CD4-positive, CD25-positive, alpha-beta regulatory T cell (primary cell): Measurements from ENCODE around the gene SNIP1. TPM values are rescaled to one million over a fixed set of nuclear protein-coding genes. Genes with fewer than 3 reads are reported as not detected.
"Not testable (repeated sequence)": the region's sequence is repeated elsewhere in the genome, so short reads cannot be mapped to it uniquely, and the experiment has no call there.

Source experiments
- ATAC-seq, 2 donors: fragments of 150-1000 bp; cut with Tn5 transposase; one replicate each; pipeline ENCODE4 v1.10.0; 2021; ENCODE audit warnings: low read depth in 2 of 2, moderate number of reproducible peaks in 2 of 2, moderate library complexity in 1 of 2
- DNase-seq, 3 donors: peaks; one replicate each; pipeline versions ENCODE4 v3.0.0 to v3.0.0-alpha.2; 2012 to 2022; ENCODE audit warnings: mixed read lengths in 1 of 3
- H3K27ac ChIP-seq: one replicate; pipeline ENCODE4 v1.7.0; 2013; ENCODE audit warnings: mild to moderate bottlenecking, low read length; ENCODE audit not compliant: insufficient read depth, poor library complexity, severe bottlenecking
- H3K27me3 ChIP-seq: one replicate; pipeline ENCODE4 v1.7.0; 2013; ENCODE audit warnings: low read length; ENCODE audit not compliant: control insufficient read depth, insufficient read depth
- H3K36me3 ChIP-seq: one replicate; pipeline ENCODE4 v1.7.0; 2013; ENCODE audit warnings: mild to moderate bottlenecking, low read length, moderate library complexity; ENCODE audit not compliant: control insufficient read depth, insufficient read depth
- H3K4me1 ChIP-seq: 2 replicates; pipeline ENCODE4 v1.7.0; 2013; ENCODE audit warnings: mild to moderate bottlenecking, low read length; ENCODE audit not compliant: insufficient read depth, control insufficient read depth, poor library complexity, severe bottlenecking
- H3K4me3 ChIP-seq: one replicate; pipeline ENCODE4 v1.7.0; 2013; ENCODE audit warnings: low read depth, mild to moderate bottlenecking, low read length, moderate library complexity
- H3K9me3 ChIP-seq, 2 experiments: 1 replicate in 1 of 2; 2 replicates in 1 of 2; pipeline ENCODE4 v1.7.0; 2013; ENCODE audit warnings: low read length in 2 of 2, mild to moderate bottlenecking in 1 of 2, moderate library complexity in 1 of 2; ENCODE audit not compliant: control insufficient read depth in 2 of 2
- H3K27ac Mint-ChIP-seq, 3 donors: one replicate each; pipeline ENCODE4 v1.8.0; 2020 to 2022; ENCODE audit warnings: mild to moderate bottlenecking in 3 of 3, mixed read lengths in 3 of 3, moderate library complexity in 2 of 3
- H3K27me3 Mint-ChIP-seq: one replicate; pipeline ENCODE4 v1.8.0; 2022; ENCODE audit warnings: mild to moderate bottlenecking, mixed read lengths
- H3K36me3 Mint-ChIP-seq: one replicate; pipeline ENCODE4 v1.8.0; 2020; ENCODE audit warnings: mixed read lengths
- H3K4me1 Mint-ChIP-seq, 4 donors: one replicate each; pipeline ENCODE4 v1.8.0; 2020 to 2022; ENCODE audit warnings: mixed read lengths in 4 of 4, mild to moderate bottlenecking in 1 of 4
- H3K4me3 Mint-ChIP-seq, 4 donors: one replicate each; pipeline ENCODE4 v1.8.0; 2020 to 2022; ENCODE audit warnings: mild to moderate bottlenecking in 4 of 4, mixed read lengths in 4 of 4, moderate library complexity in 3 of 4
- H3K9me3 Mint-ChIP-seq, 7 donors: one replicate each; pipeline ENCODE4 v1.8.0; 2020 to 2022; ENCODE audit warnings: mixed read lengths in 7 of 7, mild to moderate bottlenecking in 3 of 7, moderate library complexity in 2 of 7
- polyA plus RNA-seq, 4 donors: library from polyadenylated mRNA; unstranded; fragments of 300-500 nt; fragmentation: Illumina TruSeq; gene quantifications; one replicate each; pipeline ENCODE4 v1.2.3, GENCODE V29; 2021
- total RNA-seq: library from RNA; stranded (reverse); gene quantifications from one replicate; pipeline ENCODE4 v1.2.3, GENCODE V29; 2022

The SNIP1 gene
- total and polyA plus RNA-seq, 5 donors from 2014 or later: 1.5 to 52.3 (median 5.2) TPM

- H3K9me3 ChIP-seq, H3K36me3 ChIP-seq, H3K27me3 Mint-ChIP-seq, H3K27ac ChIP-seq, H3K9me3 Mint-ChIP-seq, ATAC-seq, DNase-seq, H3K36me3 Mint-ChIP-seq, H3K27me3 ChIP-seq, H3K4me3 ChIP-seq, H3K27ac Mint-ChIP-seq: not testable (repeated sequence)
- peaks cover 13 to 33% (median 25%) of the 10 kb centered on the region in 4 donors for H3K4me1 Mint-ChIP-seq
- peaks cover 14% of the 10 kb centered on the region for H3K4me1 ChIP-seq
- peak overlapping the region in 1 of 4 donors; percentile 93 for H3K4me3 Mint-ChIP-seq
Measured at GRCh38 chr1:37518241-37518640, 35.9 kb downstream of the SNIP1 start.

GRCh38 chr1:37517569-37517968 is 36.5 kb downstream of the SNIP1 start:
- no peak overlapping the region for H3K27ac ChIP-seq
- Mint-ChIP-seq H3K4me3 (peak overlapping the region in 3 of 4 donors; percentile 43 to 78 (median 55)), H3K36me3 (no peaks in the 10 kb centered on the region), H3K9me3 (peaks cover 0 to 2% (median 0%) of the 10 kb centered on the region in 7 donors), H3K27me3 (no peaks in the 10 kb centered on the region), H3K4me1 (peaks cover 16 to 39% (median 28%) of the 10 kb centered on the region in 4 donors), H3K27ac (peak overlapping the region in 1 of 3 donors; percentile 41)
- DNase-seq: no peak
- H3K9me3 ChIP-seq: no peaks in the 10 kb centered on the region
- no peaks in the 10 kb centered on the region for H3K27me3 ChIP-seq
- no peak for ATAC-seq
- peaks cover 19% of the 10 kb centered on the region for H3K4me1 ChIP-seq
- H3K36me3 ChIP-seq: peaks cover under 1% of the 10 kb centered on the region
- H3K4me3 ChIP-seq: no peak overlapping the region

GRCh38 chr1:37515185-37516034 is 38.7 kb downstream of the SNIP1 start:
- H3K27ac ChIP-seq: peak overlapping the region; percentile 87
- no peak for DNase-seq
- peaks cover 11% of the 10 kb centered on the region for H3K36me3 ChIP-seq
- Mint-ChIP-seq H3K4me3 (peak overlapping the region; percentile 93 to 97 (median 95)), H3K4me1 (peaks cover 20 to 49% (median 39%) of the 10 kb centered on the region in 4 donors), H3K27me3 (no peaks in the 10 kb centered on the region), H3K36me3 (peaks cover 11% of the 10 kb centered on the region), H3K9me3 (peaks cover 0 to 2% (median 0%) of the 10 kb centered on the region in 7 donors), H3K27ac (peak overlapping the region; percentile 96 to 99 (median 98))
- no peaks in the 10 kb centered on the region for H3K9me3 ChIP-seq
- peak overlapping the region; percentile 91 for H3K4me3 ChIP-seq
- no peak for ATAC-seq
- H3K4me1 ChIP-seq: peaks cover 32% of the 10 kb centered on the region
- H3K27me3 ChIP-seq: no peaks in the 10 kb centered on the region

GRCh38 chr1:37514350-37515184 is 39.5 kb downstream of the SNIP1 start, which contains the start of gene MEAF6:
Gene MEAF6, minus strand, starts transcription at chr1:37514766. Its CDS starts 20 bp downstream, at chr1:37514746.
- Histone ChIP-seq H3K4me3 (peak within 1 kb of the TSS; percentile 91), H3K27me3 (no peaks in the 10 kb centered on the region), H3K27ac (peak within 1 kb of the TSS; percentile 87), H3K4me1 (peaks cover 32% of the 10 kb centered on the region), H3K36me3 (peaks cover 11% of the 10 kb centered on the region), H3K9me3 (no peaks in the 10 kb centered on the region)
- DNase-seq (peak; percentile 81 to 86 (median 85)), ATAC-seq (peak; percentile 96)
- Mint-ChIP-seq H3K9me3 (peaks cover 0 to 2% (median 0%) of the 10 kb centered on the region in 7 donors), H3K27ac (peak within 1 kb of the TSS; percentile 96 to 99 (median 98)), H3K4me1 (peaks cover 20 to 45% (median 36%) of the 10 kb centered on the region in 4 donors), H3K4me3 (peak within 1 kb of the TSS; percentile 94 to 98 (median 97)), H3K36me3 (peaks cover 11% of the 10 kb centered on the region), H3K27me3 (no peaks in the 10 kb centered on the region)

- Histone ChIP-seq H3K9me3 (no peaks in the 10 kb centered on the region), H3K27me3 (no peaks in the 10 kb centered on the region), H3K27ac (peak overlapping the region; percentile 87), H3K4me3 (peak overlapping the region; percentile 84), H3K4me1 (peaks cover 32% of the 10 kb centered on the region), H3K36me3 (peaks cover 17% of the 10 kb centered on the region)
- Mint-ChIP-seq H3K36me3 (peaks cover 17% of the 10 kb centered on the region), H3K27ac (peak overlapping the region; percentile 74 to 95 (median 91)), H3K4me3 (peak overlapping the region; percentile 94 to 98 (median 96)), H3K9me3 (peaks cover 0 to 1% (median 0%) of the 10 kb centered on the region in 7 donors), H3K4me1 (peaks cover 17 to 45% (median 39%) of the 10 kb centered on the region in 4 donors), H3K27me3 (no peaks in the 10 kb centered on the region)
- DNase-seq (peak; percentile 38 to 55 (median 42)), ATAC-seq (no peak)
Measured at GRCh38 chr1:37513795-37514349, 40.2 kb downstream of the SNIP1 start.

- Histone ChIP-seq H3K27ac (no peak overlapping the region), H3K36me3 (peaks cover 55% of the 10 kb centered on the region), H3K4me3 (no peak overlapping the region), H3K4me1 (peaks cover 27% of the 10 kb centered on the region), H3K9me3 (no peaks in the 10 kb centered on the region), H3K27me3 (no peaks in the 10 kb centered on the region)
- no peak for ATAC-seq
- peaks cover 0 to 1% (median 0%) of the 10 kb centered on the region in 7 donors for H3K9me3 Mint-ChIP-seq
- peaks cover 10 to 46% (median 36%) of the 10 kb centered on the region in 4 donors for H3K4me1 Mint-ChIP-seq
- H3K27ac Mint-ChIP-seq: peak overlapping the region in 1 of 3 donors; percentile 4
- peaks cover 35% of the 10 kb centered on the region for H3K36me3 Mint-ChIP-seq
- no peaks in the 10 kb centered on the region for H3K27me3 Mint-ChIP-seq
- H3K4me3 Mint-ChIP-seq: no peak overlapping the region
- DNase-seq: no peak
Measured at GRCh38 chr1:37509181-37509580, 44.9 kb downstream of the SNIP1 start.

GRCh38 chr1:37506740-37507139 is 47.4 kb downstream of the SNIP1 start:
- ATAC-seq (no peak), DNase-seq (no peak)
- Mint-ChIP-seq H3K27ac (peak overlapping the region in 1 of 3 donors; percentile 38), H3K9me3 (peaks cover 0 to 1% (median 0%) of the 10 kb centered on the region in 7 donors), H3K4me1 (peaks cover 5 to 32% (median 24%) of the 10 kb centered on the region in 4 donors), H3K27me3 (no peaks in the 10 kb centered on the region), H3K4me3 (no peak overlapping the region), H3K36me3 (peaks cover 38% of the 10 kb centered on the region)
- H3K4me3 ChIP-seq: no peak overlapping the region
- H3K27me3 ChIP-seq: no peaks in the 10 kb centered on the region
- H3K4me1 ChIP-seq: peaks cover 7% of the 10 kb centered on the region
- no peak overlapping the region for H3K27ac ChIP-seq
- H3K9me3 ChIP-seq: no peaks in the 10 kb centered on the region
- H3K36me3 ChIP-seq: peaks cover 69% of the 10 kb centered on the region
